Measurements from ENCODE around the gene FBXL13.
A peak's percentile ranks its signal among the peaks of the same experiment; 100 is the strongest.
"Not testable (repeated sequence)": the region's sequence is repeated elsewhere in the genome, so short reads cannot be mapped to it uniquely, and the experiment has no call there.

FBXL13 gene

GRCh38 chr7:103082497-103082896, 7.9 kb upstream of the FBXL13 start:
- TF ChIP-seq CTCF (IDR thresholded peaks at IDR 0.05; ENCODE audit: insufficient read depth, low read depth, low read length, missing control alignments): no peak
- H3K4me3 ChIP-seq (ENCODE audit: low read depth, low read length): no peak overlapping the region
- no peak for DNase-seq (ENCODE audit: low read depth)

- TF ChIP-seq CTCF (IDR thresholded peaks at IDR 0.05; ENCODE audit: insufficient read depth, low read depth, low read length, missing control alignments): no peak
- H3K4me3 ChIP-seq (ENCODE audit: low read depth, low read length): no peak overlapping the region
- DNase-seq (ENCODE audit: low read depth): no peak
Observed at GRCh38 chr7:103080923-103081322, 6.3 kb upstream of the FBXL13 start.

GRCh38 chr7:103079836-103080235, 5.2 kb upstream of the FBXL13 start:
- H3K4me3 ChIP-seq (ENCODE audit: low read depth, low read length): no peak overlapping the region
- no peak for TF ChIP-seq CTCF (IDR thresholded peaks at IDR 0.05; ENCODE audit: insufficient read depth, low read depth, low read length, missing control alignments)
- DNase-seq (ENCODE audit: low read depth): no peak

GRCh38 chr7:103078226-103078625, 3.6 kb upstream of the FBXL13 start:
- not testable (repeated sequence) for H3K4me3 ChIP-seq (ENCODE audit: low read depth, low read length)

GRCh38 chr7:103077318-103077717, 2.7 kb upstream of the FBXL13 start:
- no peak overlapping the region for H3K4me3 ChIP-seq (ENCODE audit: low read depth, low read length)
- no peak for DNase-seq (ENCODE audit: low read depth)
- no peak for TF ChIP-seq CTCF (IDR thresholded peaks at IDR 0.05; ENCODE audit: insufficient read depth, low read depth, low read length, missing control alignments)

More at GRCh38 chr7:103078226-103078625, 3.6 kb upstream of the FBXL13 start:
- DNase-seq (ENCODE audit: low read depth): not testable (repeated sequence)

- no peak overlapping the region for H3K4me3 ChIP-seq (ENCODE audit: low read depth, low read length)
- no peak for TF ChIP-seq CTCF (IDR thresholded peaks at IDR 0.05; ENCODE audit: insufficient read depth, low read depth, low read length, missing control alignments)
- DNase-seq (ENCODE audit: low read depth): no peak
Observed at GRCh38 chr7:103076764-103077163, 2.2 kb upstream of the FBXL13 start.

GRCh38 chr7:103075337-103075918, 832 bp upstream of the FBXL13 start:
- H3K4me3 ChIP-seq (ENCODE audit: low read depth, low read length): peak overlapping the region; percentile 73
- peak; percentile 83 for DNase-seq (ENCODE audit: low read depth)
- no peak for TF ChIP-seq CTCF (IDR thresholded peaks at IDR 0.05; ENCODE audit: insufficient read depth, low read depth, low read length, missing control alignments)

Data from GM12865 (cell line).